Measurements from ENCODE around the gene WNT5B.

GRCh38 chr12:1662761-1663439, 33.9 kb downstream of the WNT5B start:
- TF ChIP-seq ATF3 (IDR thresholded peaks at IDR 0.05; ENCODE audit: insufficient read depth, low read depth, low read length) (no peak), RAD21 (IDR thresholded peaks at IDR 0.05 in 1 of 2, conservative IDR thresholded peaks at IDR 0.05 in 1 of 2; ENCODE audit: low read depth in 2 of 2, low read length in 2 of 2) (peak; percentile 47 to 56)

Data from H1 (cell line).